ENCODE data around the gene HSD17B2.

HSD17B2 gene

DNA sequence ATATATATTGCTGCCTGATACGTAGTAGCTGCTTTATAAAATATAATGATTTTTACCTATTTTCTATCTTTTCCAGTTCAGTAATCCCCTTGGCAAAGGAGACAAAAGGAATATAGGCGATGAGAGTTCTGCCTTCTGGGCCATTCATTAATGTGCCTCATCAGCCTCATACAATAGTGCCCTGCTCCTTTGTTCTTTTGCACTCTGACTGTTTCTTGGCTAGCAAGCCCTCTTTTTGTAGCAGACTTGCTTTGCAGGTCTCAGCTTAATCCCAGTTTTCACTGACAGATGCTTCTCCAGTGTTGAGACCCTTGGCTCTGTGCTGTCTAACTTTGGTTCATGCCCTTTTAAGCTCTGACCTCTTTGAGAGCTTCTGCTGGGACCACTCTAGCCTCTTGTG, 10.4 kb downstream of the HSD17B2 start:
- Histone ChIP-seq H3K27me3 (replicated peaks; ENCODE audit: insufficient read depth, low read length) (no peaks in the 10 kb centered on the region), H3K9me3 (replicated peaks; ENCODE audit: insufficient read depth, low read length) (no peaks in the 10 kb centered on the region), H3K4me3 (ENCODE audit: low read length) (no peak overlapping the region), H3K4me1 (ENCODE audit: low read length) (no peaks in the 10 kb centered on the region), H3K79me2 (ENCODE audit: low read length) (no peaks in the 10 kb centered on the region), H3K9ac (ENCODE audit: low read length) (no peak overlapping the region), H4K20me1 (ENCODE audit: insufficient read depth, low read length) (no peaks in the 10 kb centered on the region), H3F3A (ENCODE audit: insufficient read depth, low read length) (no peaks in the 10 kb centered on the region), H3K27ac (ENCODE audit: low read length) (no peak overlapping the region), H2AFZ (ENCODE audit: low read length) (no peak overlapping the region), H3K4me2 (ENCODE audit: low read depth, low read length) (no peak overlapping the region), H3K36me3 (replicated peaks; ENCODE audit: insufficient read depth, low read length) (no peaks in the 10 kb centered on the region), H3K9me2 (replicated peaks; ENCODE audit: insufficient read depth, low read length) (no peaks in the 10 kb centered on the region)
- DNase-seq: no peak
- TF ChIP-seq EZH2 (optimal IDR thresholded peaks at IDR 0.05; ENCODE audit: low read depth, low read length): no peak
- TF ChIP-seq EZH2phosphoT487 (IDR thresholded peaks at IDR 0.05; ENCODE audit: low read length): no peak

DNA sequence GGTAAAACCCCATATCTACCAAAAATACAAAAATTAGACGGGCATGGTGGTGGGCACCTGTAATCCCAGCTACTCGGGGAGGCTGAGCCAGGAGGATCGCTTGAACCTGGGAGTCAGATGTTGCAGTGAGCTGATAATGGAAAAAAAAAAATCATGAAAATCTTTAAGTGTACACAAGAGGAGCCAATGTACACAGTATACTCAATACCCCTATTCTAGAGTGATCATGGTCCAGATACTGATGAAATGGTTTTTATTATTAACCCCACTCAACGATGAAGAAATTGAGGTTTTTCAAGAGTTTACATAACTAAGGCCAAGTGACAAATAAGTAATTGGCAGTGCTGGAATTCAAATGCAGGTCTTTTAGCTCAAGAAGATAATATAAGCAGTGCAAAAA, 11.5 kb downstream of the HSD17B2 start:
- H3K9me3 ChIP-seq (replicated peaks; ENCODE audit: insufficient read depth, low read length): no peaks in the 10 kb centered on the region

DNA sequence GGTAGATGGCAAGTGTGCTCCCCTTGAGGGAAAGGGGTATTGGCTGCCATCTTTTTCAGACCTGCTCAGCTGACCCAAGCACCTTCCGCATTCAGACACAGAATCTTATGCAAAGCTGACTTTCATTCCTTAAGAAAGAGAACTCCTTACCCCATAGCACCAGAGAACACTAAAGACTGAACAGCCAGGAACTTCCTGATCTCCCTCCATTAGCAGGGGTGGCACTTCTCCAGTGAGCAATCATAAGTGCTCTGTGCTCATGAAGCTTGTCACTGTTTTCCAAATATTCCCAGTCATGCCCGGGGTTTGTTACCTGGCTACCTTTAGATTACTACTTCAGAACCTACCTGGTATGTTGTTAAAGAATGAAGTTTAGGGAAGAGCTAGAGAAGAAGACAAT, 11.9 kb downstream of the HSD17B2 start:
- no peaks in the 10 kb centered on the region for H3K4me1 ChIP-seq (ENCODE audit: low read length)
- no peaks in the 10 kb centered on the region for H3K79me2 ChIP-seq (ENCODE audit: low read length)
- H3K36me3 ChIP-seq (replicated peaks; ENCODE audit: insufficient read depth, low read length): no peaks in the 10 kb centered on the region
- no peak overlapping the region for H3K27ac ChIP-seq (ENCODE audit: low read length)
- no peaks in the 10 kb centered on the region for H4K20me1 ChIP-seq (ENCODE audit: insufficient read depth, low read length)
- H3K4me2 ChIP-seq (ENCODE audit: low read depth, low read length): no peak overlapping the region
- DNase-seq: no peak
- no peak overlapping the region for H3K9ac ChIP-seq (ENCODE audit: low read length)
- no peaks in the 10 kb centered on the region for H3K9me2 ChIP-seq (replicated peaks; ENCODE audit: insufficient read depth, low read length)
- H2AFZ ChIP-seq (ENCODE audit: low read length): no peak overlapping the region
- no peak overlapping the region for H3K4me3 ChIP-seq (ENCODE audit: low read length)
- no peaks in the 10 kb centered on the region for H3K27me3 ChIP-seq (replicated peaks; ENCODE audit: insufficient read depth, low read length)
- TF ChIP-seq EZH2 (optimal IDR thresholded peaks at IDR 0.05; ENCODE audit: low read depth, low read length) (no peak), EZH2phosphoT487 (IDR thresholded peaks at IDR 0.05; ENCODE audit: low read length) (no peak)
- TF ChIP-seq, protein P1, sequence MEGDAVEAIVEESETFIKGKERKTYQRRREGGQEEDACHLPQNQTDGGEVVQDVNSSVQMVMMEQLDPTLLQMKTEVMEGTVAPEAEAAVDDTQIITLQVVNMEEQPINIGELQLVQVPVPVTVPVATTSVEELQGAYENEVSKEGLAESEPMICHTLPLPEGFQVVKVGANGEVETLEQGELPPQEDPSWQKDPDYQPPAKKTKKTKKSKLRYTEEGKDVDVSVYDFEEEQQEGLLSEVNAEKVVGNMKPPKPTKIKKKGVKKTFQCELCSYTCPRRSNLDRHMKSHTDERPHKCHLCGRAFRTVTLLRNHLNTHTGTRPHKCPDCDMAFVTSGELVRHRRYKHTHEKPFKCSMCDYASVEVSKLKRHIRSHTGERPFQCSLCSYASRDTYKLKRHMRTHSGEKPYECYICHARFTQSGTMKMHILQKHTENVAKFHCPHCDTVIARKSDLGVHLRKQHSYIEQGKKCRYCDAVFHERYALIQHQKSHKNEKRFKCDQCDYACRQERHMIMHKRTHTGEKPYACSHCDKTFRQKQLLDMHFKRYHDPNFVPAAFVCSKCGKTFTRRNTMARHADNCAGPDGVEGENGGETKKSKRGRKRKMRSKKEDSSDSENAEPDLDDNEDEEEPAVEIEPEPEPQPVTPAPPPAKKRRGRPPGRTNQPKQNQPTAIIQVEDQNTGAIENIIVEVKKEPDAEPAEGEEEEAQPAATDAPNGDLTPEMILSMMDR (IDR thresholded peaks at IDR 0.05; ENCODE audit: low read length): no peak
- no peaks in the 10 kb centered on the region for H3K9me3 ChIP-seq (replicated peaks; ENCODE audit: insufficient read depth, low read length)
- no peaks in the 10 kb centered on the region for H3F3A ChIP-seq (ENCODE audit: insufficient read depth, low read length)

More for the DNA sequence above, 11.5 kb downstream of the HSD17B2 start:
- no peak for DNase-seq
- Histone ChIP-seq H3F3A (ENCODE audit: insufficient read depth, low read length) (no peaks in the 10 kb centered on the region), H3K4me2 (ENCODE audit: low read depth, low read length) (no peak overlapping the region), H3K36me3 (replicated peaks; ENCODE audit: insufficient read depth, low read length) (no peaks in the 10 kb centered on the region), H3K9me2 (replicated peaks; ENCODE audit: insufficient read depth, low read length) (no peaks in the 10 kb centered on the region), H4K20me1 (ENCODE audit: insufficient read depth, low read length) (no peaks in the 10 kb centered on the region), H3K4me1 (ENCODE audit: low read length) (no peaks in the 10 kb centered on the region), H3K4me3 (ENCODE audit: low read length) (no peak overlapping the region), H3K79me2 (ENCODE audit: low read length) (no peaks in the 10 kb centered on the region), H2AFZ (ENCODE audit: low read length) (no peak overlapping the region), H3K27ac (ENCODE audit: low read length) (no peak overlapping the region), H3K9ac (ENCODE audit: low read length) (no peak overlapping the region), H3K27me3 (replicated peaks; ENCODE audit: insufficient read depth, low read length) (no peaks in the 10 kb centered on the region)
- TF ChIP-seq, protein P1 (IDR thresholded peaks at IDR 0.05; ENCODE audit: low read length): no peak
- no peak for TF ChIP-seq EZH2 (optimal IDR thresholded peaks at IDR 0.05; ENCODE audit: low read depth, low read length)
- TF ChIP-seq EZH2phosphoT487 (IDR thresholded peaks at IDR 0.05; ENCODE audit: low read length): no peak

DNA sequence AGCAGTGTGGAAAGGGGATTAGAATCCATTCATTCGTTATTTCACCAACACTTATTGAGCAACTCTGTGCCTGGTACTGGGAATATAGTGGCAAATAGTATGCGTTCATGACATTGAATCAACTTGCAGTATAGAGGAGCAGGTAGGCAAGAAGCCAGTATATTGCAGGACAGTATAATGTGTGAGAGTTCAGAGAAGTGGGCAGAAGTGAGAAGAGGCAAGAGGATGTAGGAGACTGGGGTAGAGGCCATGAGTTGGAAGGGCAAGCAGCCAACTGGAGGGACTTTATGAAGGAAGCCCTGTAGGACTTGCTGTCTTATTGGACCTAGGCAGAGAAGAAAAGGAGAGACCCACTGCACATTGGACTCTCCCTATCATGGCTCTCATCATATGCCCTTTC, 12.3 kb downstream of the HSD17B2 start:
- no peak overlapping the region for H3K9ac ChIP-seq (ENCODE audit: low read length)
- DNase-seq: no peak
- no peaks in the 10 kb centered on the region for H3K36me3 ChIP-seq (replicated peaks; ENCODE audit: insufficient read depth, low read length)
- TF ChIP-seq EZH2phosphoT487 (IDR thresholded peaks at IDR 0.05; ENCODE audit: low read length) (no peak), EZH2 (optimal IDR thresholded peaks at IDR 0.05; ENCODE audit: low read depth, low read length) (no peak)
- TF ChIP-seq, protein P1 (IDR thresholded peaks at IDR 0.05; ENCODE audit: low read length): no peak
- no peaks in the 10 kb centered on the region for H3K4me1 ChIP-seq (ENCODE audit: low read length)
- H3K27ac ChIP-seq (ENCODE audit: low read length): no peak overlapping the region
- H3K27me3 ChIP-seq (replicated peaks; ENCODE audit: insufficient read depth, low read length): no peaks in the 10 kb centered on the region
- no peak overlapping the region for H3K4me3 ChIP-seq (ENCODE audit: low read length)
- no peak overlapping the region for H2AFZ ChIP-seq (ENCODE audit: low read length)
- no peak overlapping the region for H3K4me2 ChIP-seq (ENCODE audit: low read depth, low read length)
- no peaks in the 10 kb centered on the region for H3K79me2 ChIP-seq (ENCODE audit: low read length)
- no peaks in the 10 kb centered on the region for H3K9me2 ChIP-seq (replicated peaks; ENCODE audit: insufficient read depth, low read length)
- no peaks in the 10 kb centered on the region for H3K9me3 ChIP-seq (replicated peaks; ENCODE audit: insufficient read depth, low read length)
- no peaks in the 10 kb centered on the region for H3F3A ChIP-seq (ENCODE audit: insufficient read depth, low read length)
- H4K20me1 ChIP-seq (ENCODE audit: insufficient read depth, low read length): no peaks in the 10 kb centered on the region

Measured in MM.1S (cell line).